Measurements from ENCODE around the gene DPYD.

DNA sequence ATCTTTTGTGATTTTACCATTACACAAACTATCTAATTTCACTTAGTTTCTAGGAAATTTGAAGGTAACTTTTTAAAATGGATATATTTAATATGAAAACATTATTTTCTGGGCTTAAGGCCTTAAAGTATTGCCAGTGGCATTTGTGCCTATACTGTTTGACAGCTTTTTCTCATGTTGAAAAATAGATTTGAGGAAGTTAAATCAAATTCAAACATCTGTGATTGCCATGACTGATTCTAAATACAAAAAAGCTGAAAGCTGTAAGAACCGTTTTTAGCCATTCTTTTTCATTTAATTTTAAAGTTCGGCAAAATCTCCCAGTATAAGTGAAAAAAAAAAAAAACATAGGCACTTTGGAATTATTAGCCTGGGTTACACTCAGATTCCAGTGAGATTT, 301.1 kb downstream of the DPYD start:
- TF ChIP-seq, protein P1, sequence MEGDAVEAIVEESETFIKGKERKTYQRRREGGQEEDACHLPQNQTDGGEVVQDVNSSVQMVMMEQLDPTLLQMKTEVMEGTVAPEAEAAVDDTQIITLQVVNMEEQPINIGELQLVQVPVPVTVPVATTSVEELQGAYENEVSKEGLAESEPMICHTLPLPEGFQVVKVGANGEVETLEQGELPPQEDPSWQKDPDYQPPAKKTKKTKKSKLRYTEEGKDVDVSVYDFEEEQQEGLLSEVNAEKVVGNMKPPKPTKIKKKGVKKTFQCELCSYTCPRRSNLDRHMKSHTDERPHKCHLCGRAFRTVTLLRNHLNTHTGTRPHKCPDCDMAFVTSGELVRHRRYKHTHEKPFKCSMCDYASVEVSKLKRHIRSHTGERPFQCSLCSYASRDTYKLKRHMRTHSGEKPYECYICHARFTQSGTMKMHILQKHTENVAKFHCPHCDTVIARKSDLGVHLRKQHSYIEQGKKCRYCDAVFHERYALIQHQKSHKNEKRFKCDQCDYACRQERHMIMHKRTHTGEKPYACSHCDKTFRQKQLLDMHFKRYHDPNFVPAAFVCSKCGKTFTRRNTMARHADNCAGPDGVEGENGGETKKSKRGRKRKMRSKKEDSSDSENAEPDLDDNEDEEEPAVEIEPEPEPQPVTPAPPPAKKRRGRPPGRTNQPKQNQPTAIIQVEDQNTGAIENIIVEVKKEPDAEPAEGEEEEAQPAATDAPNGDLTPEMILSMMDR (IDR thresholded peaks at IDR 0.05) = no peak
- TF ChIP-seq POLR2A (IDR thresholded peaks at IDR 0.05) = no peak

All from uterus (tissue), 2 donors.